ENCODE measurements around the gene ITCH.
"Not testable (repeated sequence)": the region's sequence is repeated elsewhere in the genome, so short reads cannot be mapped to it uniquely, and the experiment has no call there.

GRCh38 chr20:34514034-34514433 is 151.0 kb downstream of the ITCH start:
- not testable (repeated sequence) for TF ChIP-seq CTCF, POLR2A (IDR thresholded peaks at IDR 0.05)

All from body of pancreas (tissue), 4 donors.